ENCODE data around the gene MED16. TPM values are rescaled to one million over a fixed set of nuclear protein-coding genes. Genes with fewer than 3 reads are reported as not detected.

The MED16 gene
- total and polyA plus RNA-seq, 7 donors = 30.7 to 66.5 (median 51.3) TPM

DNA sequence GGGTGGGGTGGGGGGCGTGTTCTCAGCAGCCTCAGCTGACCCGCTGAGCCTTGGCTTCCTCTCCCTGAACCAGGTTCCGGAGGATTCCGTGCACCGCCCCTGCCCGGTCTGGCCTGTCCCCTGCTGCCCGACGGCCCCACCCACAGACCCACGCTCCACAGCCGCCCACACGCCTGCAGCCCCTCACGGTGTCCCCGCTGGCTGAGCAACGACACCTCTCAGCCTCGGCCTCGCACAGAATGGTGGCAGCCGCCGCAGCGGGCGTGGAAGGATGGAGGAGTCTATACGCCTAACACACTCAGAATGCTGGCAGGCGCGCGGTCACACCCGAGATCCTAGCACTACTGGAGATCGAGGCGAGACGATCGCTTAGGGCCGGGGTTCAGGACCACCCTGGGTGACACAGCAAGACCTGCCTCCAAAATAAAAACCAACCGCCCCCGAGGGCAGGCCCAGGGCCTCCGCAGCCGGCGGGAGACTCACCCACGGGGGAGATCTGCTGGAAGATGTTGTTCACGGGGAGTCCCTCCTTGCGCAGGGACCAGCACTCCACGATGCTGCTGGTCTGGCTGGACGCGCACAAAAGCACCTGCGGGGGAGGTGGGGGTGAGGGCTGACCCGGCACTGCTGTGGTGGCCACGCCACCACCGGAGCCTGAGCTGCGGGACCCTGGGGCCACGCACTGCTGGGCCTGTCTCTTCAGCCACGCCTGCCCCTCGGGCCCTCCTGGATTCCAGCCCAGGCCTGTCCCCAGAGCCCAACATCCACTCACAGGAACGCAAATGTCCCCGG, 8.4 kb downstream of the MED16 start:
- Histone ChIP-seq H3K4me3 (no peak overlapping the region), H3K27ac (no peak overlapping the region), H3K9me3 (no peaks in the 10 kb centered on the region), H3K27me3 (ENCODE audit: insufficient read depth in 3 of 3, low read length in 2 of 3) (no peaks in the 10 kb centered on the region), H3K36me3 (ENCODE audit: insufficient read depth in 1 of 2, low read depth in 1 of 2) (peaks cover 4 to 91% of the 10 kb centered on the region in 2 donors), H3K4me1 (no peaks in the 10 kb centered on the region)
- ATAC-seq (no peak), DNase-seq (peak in 1 of 2 donors; percentile 46)
- TF ChIP-seq, protein P1, sequence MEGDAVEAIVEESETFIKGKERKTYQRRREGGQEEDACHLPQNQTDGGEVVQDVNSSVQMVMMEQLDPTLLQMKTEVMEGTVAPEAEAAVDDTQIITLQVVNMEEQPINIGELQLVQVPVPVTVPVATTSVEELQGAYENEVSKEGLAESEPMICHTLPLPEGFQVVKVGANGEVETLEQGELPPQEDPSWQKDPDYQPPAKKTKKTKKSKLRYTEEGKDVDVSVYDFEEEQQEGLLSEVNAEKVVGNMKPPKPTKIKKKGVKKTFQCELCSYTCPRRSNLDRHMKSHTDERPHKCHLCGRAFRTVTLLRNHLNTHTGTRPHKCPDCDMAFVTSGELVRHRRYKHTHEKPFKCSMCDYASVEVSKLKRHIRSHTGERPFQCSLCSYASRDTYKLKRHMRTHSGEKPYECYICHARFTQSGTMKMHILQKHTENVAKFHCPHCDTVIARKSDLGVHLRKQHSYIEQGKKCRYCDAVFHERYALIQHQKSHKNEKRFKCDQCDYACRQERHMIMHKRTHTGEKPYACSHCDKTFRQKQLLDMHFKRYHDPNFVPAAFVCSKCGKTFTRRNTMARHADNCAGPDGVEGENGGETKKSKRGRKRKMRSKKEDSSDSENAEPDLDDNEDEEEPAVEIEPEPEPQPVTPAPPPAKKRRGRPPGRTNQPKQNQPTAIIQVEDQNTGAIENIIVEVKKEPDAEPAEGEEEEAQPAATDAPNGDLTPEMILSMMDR (IDR thresholded peaks at IDR 0.05) = no peak
- 90 to 92% (median 91%) methylated on average over 42 to 51 of the region's 51 CpGs for WGBS, 3 donors
- intact Hi-C loops (cut with DNase I) = no loop called here

DNA sequence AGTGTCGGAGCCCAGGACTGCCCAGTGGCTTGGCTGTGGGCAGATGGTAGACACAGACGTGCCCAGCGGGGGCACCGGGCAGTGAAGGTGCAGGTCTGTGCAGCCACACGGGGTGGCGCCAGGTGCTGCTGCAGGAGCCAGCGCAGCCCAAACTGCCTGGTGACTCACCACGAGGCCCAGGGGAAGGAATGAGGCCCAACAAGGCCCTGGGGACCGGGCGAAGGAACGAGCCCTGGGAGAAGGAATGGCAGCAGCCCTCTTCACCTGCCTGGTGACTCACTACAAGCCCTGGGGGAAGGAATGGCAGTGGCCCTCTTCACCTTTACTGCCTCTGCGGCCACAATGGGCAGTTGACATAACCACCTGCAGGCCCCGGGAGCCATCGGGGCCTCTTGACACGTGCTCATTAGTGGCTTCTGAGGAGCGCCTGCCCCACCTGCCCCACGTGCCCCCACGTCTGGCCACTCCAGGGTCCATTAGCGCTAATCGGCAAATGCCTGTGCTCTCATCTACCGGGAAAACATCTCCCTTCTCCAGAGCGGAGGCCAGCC, 9.3 kb downstream of the MED16 start:
- WGBS, 3 donors = 88 to 94% (median 91%) methylated on average over 21 to 22 of the region's 22 CpGs
- peak in 1 of 2 donors; percentile 32 for DNase-seq

DNA sequence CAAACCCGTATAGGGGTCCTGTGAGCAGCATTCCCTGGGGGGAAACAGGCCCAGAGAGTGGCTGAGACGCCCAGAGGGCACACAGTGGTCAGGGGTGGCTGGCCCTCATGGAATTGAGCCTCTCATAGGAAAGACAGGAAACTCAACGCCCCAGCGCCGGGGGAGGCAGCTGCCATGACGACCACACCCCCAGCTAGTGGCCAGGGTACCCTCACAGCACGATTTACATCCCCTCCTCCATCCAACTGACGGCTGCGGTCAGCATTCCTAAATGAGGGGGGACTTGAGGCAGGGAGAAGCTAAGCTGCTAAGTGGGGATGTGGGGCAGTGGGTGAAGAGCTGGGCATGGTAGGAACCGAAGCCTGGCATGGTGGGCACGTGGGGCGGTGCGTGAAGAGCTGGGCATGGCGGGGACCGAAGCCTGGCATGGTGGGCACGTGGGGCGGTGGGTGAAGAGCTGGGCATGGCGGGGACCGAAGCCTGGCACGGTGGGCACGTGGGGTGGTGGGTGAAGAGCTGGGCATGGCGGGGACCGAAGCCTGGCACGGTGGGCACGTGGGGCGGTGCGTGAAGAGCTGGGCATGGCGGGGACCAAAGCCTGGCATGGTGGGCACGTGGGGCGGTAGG, 10.0 kb downstream of the MED16 start:
- Histone ChIP-seq H3K4me3 (no peak overlapping the region), H3K36me3 (ENCODE audit: insufficient read depth in 1 of 2, low read depth in 1 of 2) (peaks cover 0 to 78% of the 10 kb centered on the region in 2 donors), H3K4me1 (no peaks in the 10 kb centered on the region), H3K9me3 (no peaks in the 10 kb centered on the region), H3K27ac (no peak overlapping the region), H3K27me3 (ENCODE audit: insufficient read depth in 3 of 3, low read length in 2 of 3) (no peaks in the 10 kb centered on the region)
- 89 to 94% (median 93%) methylated on average over 16 to 30 of the region's 30 CpGs for WGBS, 3 donors
- TF ChIP-seq, protein P1 (IDR thresholded peaks at IDR 0.05) = no peak
- ATAC-seq (no peak), DNase-seq (peak in 1 of 2 donors; percentile 39)
- intact Hi-C loops (cut with DNase I) = no loop called here

More for the DNA sequence above, 9.3 kb downstream of the MED16 start:
- peaks cover 0 to 85% of the 10 kb centered on the region in 2 donors for H3K36me3 ChIP-seq (ENCODE audit: insufficient read depth in 1 of 2, low read depth in 1 of 2)
- no peaks in the 10 kb centered on the region for H3K4me1 ChIP-seq
- H3K27ac ChIP-seq = no peak overlapping the region
- TF ChIP-seq, protein P1 (IDR thresholded peaks at IDR 0.05) = no peak
- intact Hi-C loops (cut with DNase I) = no loop called here
- no peaks in the 10 kb centered on the region for H3K9me3 ChIP-seq
- H3K27me3 ChIP-seq (ENCODE audit: insufficient read depth in 3 of 3, low read length in 2 of 3) = no peaks in the 10 kb centered on the region
- peak in 2 of 4 donors; percentile 25 to 34 for ATAC-seq
- H3K4me3 ChIP-seq = no peak overlapping the region

DNA sequence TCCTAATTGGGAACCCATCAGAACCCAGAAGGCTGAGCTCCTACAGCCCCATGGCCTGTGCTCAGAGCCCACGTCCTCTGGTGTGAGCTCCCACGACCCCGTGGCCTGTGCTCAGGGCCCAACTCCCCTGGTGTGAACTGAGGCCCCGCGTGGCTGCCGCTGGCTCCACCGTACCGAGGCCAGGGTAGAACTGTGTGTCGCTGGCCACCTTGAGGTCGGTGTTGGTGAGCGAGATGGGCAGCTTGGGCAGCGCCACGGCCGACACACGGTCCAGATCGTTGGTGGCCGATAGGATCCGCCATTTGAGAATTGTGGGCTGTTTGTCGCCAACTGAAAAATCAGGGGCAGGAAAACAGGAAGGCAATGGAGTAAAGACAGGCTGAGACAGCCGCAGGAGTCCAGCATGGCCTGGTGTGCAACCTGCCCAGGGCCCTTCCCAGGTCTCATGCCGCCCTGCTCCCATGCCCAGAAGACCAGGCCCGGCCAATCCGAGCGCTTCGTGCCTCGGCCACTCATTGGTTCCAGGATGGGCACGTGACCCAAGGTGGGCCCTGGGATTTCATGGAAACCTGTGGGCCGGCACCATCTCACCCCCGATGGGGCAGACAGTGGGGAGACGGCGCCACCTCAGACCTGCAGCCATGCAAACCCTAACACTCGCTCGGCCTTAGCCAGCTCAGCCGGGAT, 11.5 kb downstream of the MED16 start:
- TF ChIP-seq, protein P1 (IDR thresholded peaks at IDR 0.05) = no peak
- intact Hi-C loops (cut with DNase I) = no loop called here
- ATAC-seq = no peak
- peak in 1 of 2 donors; percentile 34 for DNase-seq
- peaks cover 0 to 71% of the 10 kb centered on the region in 2 donors for H3K36me3 ChIP-seq (ENCODE audit: insufficient read depth in 1 of 2, low read depth in 1 of 2)
- H3K4me1 ChIP-seq = no peaks in the 10 kb centered on the region
- no peaks in the 10 kb centered on the region for H3K27me3 ChIP-seq (ENCODE audit: insufficient read depth in 3 of 3, low read length in 2 of 3)
- no peak overlapping the region for H3K4me3 ChIP-seq
- H3K9me3 ChIP-seq = no peaks in the 10 kb centered on the region
- 96 to 98% (median 97%) methylated on average over 34 of the region's 34 CpGs for WGBS, 3 donors
- no peak overlapping the region for H3K27ac ChIP-seq
